B cell (primary cell): ENCODE results near the gene AP3S1.

Experiments
- CTCF ChIP-seq: fragments of 200-600 bp; IDR thresholded peaks from one replicate; pipeline ENCODE4 v1.8.0; 2022; ENCODE audit warnings: antibody characterized with exemption, mild to moderate bottlenecking
- EZH2 ChIP-seq: IDR thresholded peaks from 2 replicates; pipeline ENCODE4 v1.6.1; 2012; ENCODE audit warnings: borderline replicate concordance, low read depth, mild to moderate bottlenecking, moderate library complexity, low read length; ENCODE audit not compliant: insufficient read depth, poor library complexity, severe bottlenecking

GRCh38 chr5:115956957-115957356, 115.2 kb downstream of the AP3S1 start:
- TF ChIP-seq CTCF (no peak), EZH2 (no peak)
